GM12892 (cell line): ENCODE results near the gene PRSS33.

Source experiments
- POLR2A ChIP-seq: IDR thresholded peaks from 2 replicates; pipeline ENCODE4 v1.6.1; 2011; ENCODE audit warnings: low read depth, low read length, control low read depth
- POLR2AphosphoS5 ChIP-seq: IDR thresholded peaks from 2 replicates; pipeline ENCODE4 v1.6.1; 2011; ENCODE audit warnings: low read depth, low read length, control low read depth
- TAF1 ChIP-seq: IDR thresholded peaks from 2 replicates; pipeline ENCODE4 v1.6.1; 2011; ENCODE audit warnings: low read depth, mild to moderate bottlenecking, control low read depth, low read length, borderline replicate concordance

GRCh38 chr16:2785101-2785991, 2.0 kb downstream of the PRSS33 start:
- TF ChIP-seq TAF1 = no peak
- TF ChIP-seq POLR2A = no peak
- no peak for TF ChIP-seq POLR2AphosphoS5
